HFFc6 (cell line): ENCODE measurements around the gene MIX23. TPM values are rescaled to one million over a fixed set of nuclear protein-coding genes. Genes with fewer than 3 reads are reported as not detected.

ENCODE experiments used
- total RNA-seq, 6 experiments: library from RNA; stranded (reverse); fragmentation: NEBNext Ultra II Directional; extraction: Animal tissue kit (Norgen Biotek cat#: 25700); gene quantifications; 2 replicates in 1 of 6; 3 replicates in 5 of 6; pipeline ENCODE4 v1.2.3, GENCODE V29; 2021

The MIX23 gene
- total RNA-seq, 6 experiments from 2014 or later: 29.8 to 43.6 (median 40.6) TPM

Other genes with a start within 250 kb of the MIX23 start
- under 1 TPM in 1 of 6 experiments, not detected in 5; 0.03 TPM for gene CASR, start 199.6 kb downstream of the MIX23 start, total RNA-seq
- gene CSTA, start 58.0 kb downstream of the MIX23 start, total RNA-seq: under 1 TPM; 0.29 to 0.88 (median 0.49) TPM
- gene FAM162A, start 951 bp upstream of the MIX23 start, total RNA-seq: 10 to 100 TPM; 28.4 to 37.5 (median 31.5) TPM
- gene WDR5B, start 32.8 kb upstream of the MIX23 start, total RNA-seq: 1 to 10 TPM; 4.6 to 5.8 (median 5.4) TPM
- gene KPNA1, start 131.7 kb upstream of the MIX23 start, total RNA-seq: 100 to 1,000 TPM in 3 of 6 experiments, 10 to 100 TPM in 3; 93.5 to 105 (median 98.1) TPM
- 10 to 100 TPM in 3 of 6 experiments, 1 to 10 TPM in 3; 5.2 to 11.0 (median 9.7) TPM for gene PARP9, start 181.1 kb upstream of the MIX23 start, total RNA-seq
- gene DTX3L, start 181.1 kb upstream of the MIX23 start, total RNA-seq: 10 to 100 TPM in 5 of 6 experiments, 1 to 10 TPM in 1; 6.2 to 16.7 (median 15.6) TPM
- not detected for gene PARP15, start 194.4 kb upstream of the MIX23 start, total RNA-seq